ENCODE data around the gene GTF3C1. TPM values are rescaled to one million over a fixed set of nuclear protein-coding genes. Genes with fewer than 3 reads are reported as not detected.

The GTF3C1 gene
- total and polyA plus RNA-seq, 4 donors, result 15.3 to 28.0 (median 22.2) TPM

- Histone ChIP-seq H3K27ac (ENCODE audit: low read depth in 1 of 2, low read length in 2 of 2) (no peak overlapping the region), H3K4me1 (ENCODE audit: control insufficient read depth in 4 of 4, insufficient read depth in 4 of 4, low read length in 3 of 4) (no peaks in the 10 kb centered on the region), H3K9me3 (ENCODE audit: control insufficient read depth in 4 of 4, low read length in 3 of 4) (peaks cover 0 to under 1% (median 0%) of the 10 kb centered on the region in 4 donors), H3K9ac (ENCODE audit: low read depth in 1 of 2, low read length in 2 of 2) (no peak overlapping the region), H3K36me3 (ENCODE audit: control insufficient read depth in 4 of 4, insufficient read depth in 3 of 4, low read depth in 1 of 4, low read length in 3 of 4) (no peaks in the 10 kb centered on the region), H3K4me3 (ENCODE audit: low read depth in 1 of 3, low read length in 3 of 3) (no peak overlapping the region), H3K27me3 (ENCODE audit: control insufficient read depth in 4 of 4, insufficient read depth in 4 of 4, low read length in 3 of 4) (no peaks in the 10 kb centered on the region)
- TF ChIP-seq MAX (IDR thresholded peaks at IDR 0.05) (no peak), REST (IDR thresholded peaks at IDR 0.05) (no peak), ATF3 (IDR thresholded peaks at IDR 0.05) (no peak), FOXA2 (IDR thresholded peaks at IDR 0.05) (no peak), GABPA (IDR thresholded peaks at IDR 0.05 in 1 of 2, conservative IDR thresholded peaks at IDR 0.05 in 1 of 2) (no peak), ZBTB33 (IDR thresholded peaks at IDR 0.05) (no peak), TAF1 (conservative IDR thresholded peaks at IDR 0.05) (no peak), EGR1 (IDR thresholded peaks at IDR 0.05; ENCODE audit: low read depth in 2 of 2) (no peak), CTCF (IDR thresholded peaks at IDR 0.05; ENCODE audit: low read depth, low read length, missing input control) (no peak), YY1 (IDR thresholded peaks at IDR 0.05) (no peak), SP1 (IDR thresholded peaks at IDR 0.05) (no peak), NR2F2 (IDR thresholded peaks at IDR 0.05) (no peak), HNF4G (IDR thresholded peaks at IDR 0.05) (no peak), HNF4A (conservative IDR thresholded peaks at IDR 0.05) (no peak), JUND (IDR thresholded peaks at IDR 0.05) (no peak), RXRA (IDR thresholded peaks at IDR 0.05) (no peak), RAD21 (IDR thresholded peaks at IDR 0.05) (no peak), FOXA1 (IDR thresholded peaks at IDR 0.05) (no peak)
- no peak for DNase-seq (ENCODE audit: low spot score)
- WGBS, result 34% methylated on average over 5 of the region's 5 CpGs
Measured at GRCh38 chr16:27450196-27450549, 99.5 kb downstream of the GTF3C1 start.

All from liver (tissue), 9 donors.